ENCODE data around the gene CCDC191.

CCDC191 gene

DNA sequence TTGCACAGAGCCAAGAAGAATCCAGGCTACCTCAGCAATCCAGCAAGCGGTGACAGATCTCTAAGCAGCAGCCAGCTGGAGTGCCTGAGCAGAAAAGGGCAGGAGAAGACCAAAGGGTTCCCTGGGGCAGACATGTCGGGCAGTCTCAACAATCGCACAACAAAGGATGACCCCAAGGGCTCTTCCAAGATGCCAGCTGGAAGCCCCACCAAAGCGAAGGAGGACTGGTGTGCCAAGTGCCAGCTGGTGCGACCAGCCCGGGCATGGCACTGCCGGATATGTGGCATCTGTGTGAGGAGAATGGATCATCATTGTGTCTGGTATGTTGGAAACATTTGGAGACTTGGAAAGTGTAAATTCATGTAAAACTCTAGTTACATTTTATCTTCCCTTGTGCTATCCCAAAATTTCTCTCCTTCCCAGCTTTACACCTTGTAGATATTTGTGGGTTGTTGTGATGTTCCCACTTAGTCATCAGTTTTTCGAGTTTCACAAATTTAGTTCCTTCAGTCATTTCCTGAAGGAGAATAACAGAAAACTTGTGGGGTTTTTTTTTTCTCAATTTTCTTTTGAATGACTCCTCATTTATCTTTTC lies 102.1 kb downstream of the CCDC191 start:
- no peak for DNase-seq (ENCODE audit: low spot score)

- no peak for DNase-seq (ENCODE audit: low spot score)
These were observed 102.6 kb downstream of the CCDC191 start for GRCh38 chr3:113953677-113954076.

GRCh38 chr3:113952921-113953320 lies 103.4 kb downstream of the CCDC191 start:
- no peak for DNase-seq (ENCODE audit: low spot score)

GRCh38 chr3:113948015-113948917 lies 108.1 kb downstream of the CCDC191 start:
- no peak for DNase-seq (ENCODE audit: low spot score)

DNA sequence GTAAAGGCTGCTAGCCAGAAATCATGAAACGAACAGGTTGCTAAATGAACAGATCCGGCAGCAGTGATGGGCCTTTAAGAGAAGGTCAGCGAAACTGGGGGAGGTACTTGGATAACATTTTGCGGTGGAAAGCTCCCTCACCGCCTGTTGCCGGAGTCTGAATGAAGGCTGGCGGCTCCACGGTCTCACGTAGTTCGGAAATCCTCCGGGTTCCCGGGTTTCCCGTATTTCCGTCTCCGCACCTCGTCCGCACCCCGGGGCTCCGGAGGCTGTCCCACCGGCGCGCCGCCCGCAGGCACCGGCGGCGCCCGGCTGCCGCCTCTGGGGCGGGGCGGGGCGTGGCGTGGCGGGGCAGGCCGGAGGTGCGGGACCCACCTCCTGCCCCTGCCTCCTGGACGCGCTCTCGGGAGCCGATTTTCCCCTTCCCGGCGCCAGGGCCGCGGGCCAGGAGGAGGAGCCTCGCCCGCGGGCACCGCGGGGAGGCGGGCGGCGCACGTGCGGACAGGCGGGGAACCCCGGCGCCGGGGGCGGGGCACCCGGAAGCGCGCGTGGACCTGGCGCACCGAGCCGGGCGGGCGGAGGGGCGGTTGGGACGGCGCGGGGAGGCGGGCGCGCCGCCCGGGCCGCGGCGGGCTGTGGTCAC lies 108.8 kb downstream of the CCDC191 start, which contains the start of gene ZDHHC23:
ZDHHC23 (plus strand) TSS at position 642 of the 643 bp plus-strand sequence. CDS start 790 bp downstream, outside the sequence.
- peak; percentile 90 for DNase-seq (ENCODE audit: low spot score)

DNA sequence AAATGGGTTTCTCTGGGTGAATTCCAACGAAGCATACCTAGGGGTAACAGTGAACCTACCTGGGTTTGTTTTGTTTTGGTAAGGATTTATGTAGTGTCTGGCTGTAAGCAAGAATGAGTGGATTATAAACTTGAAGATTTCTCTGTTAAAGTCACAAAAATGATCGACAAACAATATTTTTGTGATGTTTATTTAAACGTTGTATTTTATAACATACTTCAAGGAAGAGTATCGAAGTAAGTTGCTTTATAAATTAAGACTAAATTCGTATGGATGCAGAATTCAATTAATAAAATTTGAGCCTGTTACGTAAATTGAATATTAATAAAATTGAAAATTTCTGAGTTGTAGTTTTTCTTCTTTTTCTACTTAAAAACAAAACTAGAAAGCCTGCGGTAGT lies 109.5 kb downstream of the CCDC191 start:
- no peak for DNase-seq (ENCODE audit: low spot score)

- no peak for DNase-seq (ENCODE audit: low spot score)
These were observed 128.8 kb downstream of the CCDC191 start for GRCh38 chr3:113927556-113927955.

GRCh38 chr3:113914646-113915045 lies 141.7 kb downstream of the CCDC191 start:
- DNase-seq (ENCODE audit: low spot score), result peak; percentile 53

Data from AG20443 (cell line).